Panc1 (cell line): Measurements from ENCODE around the gene ADGRB3. TPM values are rescaled to one million over a fixed set of nuclear protein-coding genes. Genes with fewer than 3 reads are reported as not detected.
"Not testable (repeated sequence)": the region's sequence is repeated elsewhere in the genome, so short reads cannot be mapped to it uniquely, and the experiment has no call there.

Source experiments
- ATAC-seq: fragments of 200-7000 bp; cut with Tn5 transposase; 2 replicates; pipeline ENCODE4 v1.9.1; 2020; ENCODE audit warnings: mild to moderate bottlenecking, moderate library complexity
- BruUV-seq: library from RNA; stranded (reverse); fragments of 400-500 nt; replicated peaks from 2 replicates; lab custom pipeline; 2021; lab: Mats Ljungman, UMichigan
- CTCF ChIA-PET: fragments of 300-600 bp; sonication (Branson Sonifier 250); formaldehyde crosslinking; loops from one replicate; lab custom pipeline; 2022; ENCODE audit warnings: antibody characterized with exemption; lab: Charles Lee
- POLR2A ChIA-PET: fragments of 300-600 bp; sonication (Branson Sonifier 250); formaldehyde crosslinking; loops from one replicate; lab custom pipeline; 2022; ENCODE audit warnings: antibody characterized with exemption; lab: Charles Lee
- DNase-seq: peaks from one replicate; pipeline ENCODE4 v3.0.0-alpha.2; 2010; ENCODE audit warnings: low read depth, low spot score
- H3K27ac ChIP-seq: 2 replicates; pipeline ENCODE4 v1.5.1; 2011; ENCODE audit warnings: mild to moderate bottlenecking, low read length, inconsistent platforms
- H3K27me3 ChIP-seq: fragments of 200-500 bp; sonication (Bioruptor generic); 2 replicates; pipeline ENCODE4 v1.6.0; 2014; ENCODE audit warnings: low read length, inconsistent platforms; ENCODE audit not compliant: control insufficient read depth, insufficient read depth
- H3K36me3 ChIP-seq: fragments of 200-500 bp; sonication (Bioruptor generic); 2 replicates; pipeline ENCODE4 v1.5.1; 2014; ENCODE audit warnings: inconsistent platforms, mild to moderate bottlenecking, low read length, moderate library complexity; ENCODE audit not compliant: control insufficient read depth, insufficient read depth
- H3K4me1 ChIP-seq: 2 replicates; pipeline ENCODE4 v1.5.1; 2011; ENCODE audit warnings: inconsistent platforms, mild to moderate bottlenecking, low read length, moderate library complexity; ENCODE audit not compliant: control insufficient read depth, insufficient read depth
- H3K4me3 ChIP-seq, 2 experiments: 2 replicates each; pipeline ENCODE4 v1.5.1; 2011 to 2012; ENCODE audit warnings: low read depth in 2 of 2, low read length in 2 of 2, mild to moderate bottlenecking in 2 of 2, inconsistent platforms in 1 of 2, moderate library complexity in 1 of 2
- H3K9me3 ChIP-seq: fragments of 200-500 bp; sonication (Bioruptor generic); 2 replicates; pipeline ENCODE4 v1.5.1; 2014; ENCODE audit warnings: low read depth, mild to moderate bottlenecking, inconsistent platforms, low read length, moderate library complexity; ENCODE audit not compliant: control insufficient read depth, insufficient read depth
- POLR2AphosphoS5 ChIP-seq: IDR thresholded peaks from 2 replicates; pipeline ENCODE4 v1.6.1; 2012; ENCODE audit warnings: mild to moderate bottlenecking, low read depth, low read length, moderate library complexity
- REST ChIP-seq, 2 experiments: IDR thresholded peaks; 2 replicates each; pipeline ENCODE4 v1.6.1; 2011 to 2012; ENCODE audit warnings: low read depth in 2 of 2, control low read depth in 1 of 2, low read length in 1 of 2, mild to moderate bottlenecking in 1 of 2, moderate library complexity in 1 of 2; ENCODE audit not compliant: insufficient read depth in 1 of 2
- SIN3A ChIP-seq: IDR thresholded peaks from 2 replicates; pipeline ENCODE4 v1.6.1; 2012; ENCODE audit warnings: low read depth, mild to moderate bottlenecking, low read length, moderate library complexity, borderline replicate concordance; ENCODE audit not compliant: insufficient read depth
- TCF7L2 ChIP-seq: IDR thresholded peaks from 2 replicates; pipeline ENCODE4 v1.6.1; 2011; ENCODE audit warnings: mild to moderate bottlenecking, low read depth, low read length, inconsistent platforms
- in situ Hi-C: cut with HindIII; loops from 2 replicates; pipeline ENCODE4 v1.10.0; 2016; ENCODE audit warnings: low sequenced_read_pairs, low pct_unique_long_range_greater_than_20kb
- intact Hi-C: fragments of 100-400 bp; cut with micrococcal nuclease; formaldehyde crosslinking; loops from one replicate; pipeline ENCODE4 v1.10.0; 2022; ENCODE audit not compliant: unreplicated experiment
- total RNA-seq: library from RNA; stranded (reverse); gene quantifications from one replicate; pipeline ENCODE4 v1.2.1, GENCODE V29; 2021; ENCODE audit not compliant: unreplicated experiment
- TF ChIP-seq, protein P1 (sequence below): fragments of 450-650 bp; IDR thresholded peaks from 2 replicates; pipeline ENCODE4 v1.5.1; 2017; ENCODE audit warnings: mild to moderate bottlenecking

ADGRB3 gene
- total RNA-seq, 1 experiment from 2014 or later, result 0.10 TPM

DNA sequence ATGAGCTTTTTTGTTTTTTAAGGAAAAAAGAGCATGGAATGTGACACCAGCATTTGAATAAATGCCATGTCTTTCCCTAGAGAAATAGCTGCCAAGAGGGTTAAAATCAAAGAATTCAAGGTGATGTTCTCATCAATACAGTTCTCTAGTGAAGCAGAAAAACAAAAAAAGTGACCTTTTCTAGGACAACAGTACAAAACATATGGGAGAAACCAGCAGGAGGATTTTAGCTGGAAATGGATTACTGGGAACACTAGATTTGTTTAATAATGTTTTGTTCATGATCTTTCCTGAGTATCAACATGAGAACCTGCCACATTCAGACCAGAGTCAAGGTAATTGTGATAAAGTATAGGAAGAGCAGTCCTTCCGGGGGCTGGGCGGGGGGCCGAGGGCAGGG is 789.5 kb downstream of the ADGRB3 start:
- no peak for DNase-seq
- ATAC-seq, result no peak
- intact Hi-C loops, result no loop called here
- H3K4me1 ChIP-seq, result no peaks in the 10 kb centered on the region
- ChIA-PET CTCF (no interaction called here), POLR2A (no interaction called here)
- no peaks in the 10 kb centered on the region for H3K36me3 ChIP-seq
- no peaks in the 10 kb centered on the region for H3K27me3 ChIP-seq
- H3K27ac ChIP-seq, result no peak overlapping the region
- in situ Hi-C loops, result no loop called here
- H3K9me3 ChIP-seq, result no peaks in the 10 kb centered on the region
- H3K4me3 ChIP-seq, result no peak overlapping the region
- BruUV-seq, result no TSS peak
- TF ChIP-seq REST (IDR thresholded peaks at IDR 0.05; ENCODE audit: insufficient read depth in 1 of 2, low read depth in 2 of 2, low read length in 1 of 2) (no peak), POLR2AphosphoS5 (no peak), SIN3A (no peak), TCF7L2 (no peak)
- TF ChIP-seq, protein P1, sequence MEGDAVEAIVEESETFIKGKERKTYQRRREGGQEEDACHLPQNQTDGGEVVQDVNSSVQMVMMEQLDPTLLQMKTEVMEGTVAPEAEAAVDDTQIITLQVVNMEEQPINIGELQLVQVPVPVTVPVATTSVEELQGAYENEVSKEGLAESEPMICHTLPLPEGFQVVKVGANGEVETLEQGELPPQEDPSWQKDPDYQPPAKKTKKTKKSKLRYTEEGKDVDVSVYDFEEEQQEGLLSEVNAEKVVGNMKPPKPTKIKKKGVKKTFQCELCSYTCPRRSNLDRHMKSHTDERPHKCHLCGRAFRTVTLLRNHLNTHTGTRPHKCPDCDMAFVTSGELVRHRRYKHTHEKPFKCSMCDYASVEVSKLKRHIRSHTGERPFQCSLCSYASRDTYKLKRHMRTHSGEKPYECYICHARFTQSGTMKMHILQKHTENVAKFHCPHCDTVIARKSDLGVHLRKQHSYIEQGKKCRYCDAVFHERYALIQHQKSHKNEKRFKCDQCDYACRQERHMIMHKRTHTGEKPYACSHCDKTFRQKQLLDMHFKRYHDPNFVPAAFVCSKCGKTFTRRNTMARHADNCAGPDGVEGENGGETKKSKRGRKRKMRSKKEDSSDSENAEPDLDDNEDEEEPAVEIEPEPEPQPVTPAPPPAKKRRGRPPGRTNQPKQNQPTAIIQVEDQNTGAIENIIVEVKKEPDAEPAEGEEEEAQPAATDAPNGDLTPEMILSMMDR, result no peak

- no peak for TF ChIP-seq TCF7L2
- TF ChIP-seq, protein P1, result peak; percentile 5; the same call in 1 of the 2 replicates
- Histone ChIP-seq H3K36me3 (no peaks in the 10 kb centered on the region), H3K4me1 (no peaks in the 10 kb centered on the region), H3K9me3 (no peaks in the 10 kb centered on the region), H3K27ac (no peak overlapping the region), H3K4me3 (no peak overlapping the region), H3K27me3 (no peaks in the 10 kb centered on the region)
- no peak for DNase-seq
- in situ Hi-C loops, result no loop called here
- ATAC-seq, result no peak
- ChIA-PET POLR2A (no interaction called here), CTCF (no interaction called here)
- no TSS peak for BruUV-seq
- intact Hi-C loops, result no loop called here
Observed at GRCh38 chr6:69427882-69428281, 792.8 kb downstream of the ADGRB3 start.

DNA sequence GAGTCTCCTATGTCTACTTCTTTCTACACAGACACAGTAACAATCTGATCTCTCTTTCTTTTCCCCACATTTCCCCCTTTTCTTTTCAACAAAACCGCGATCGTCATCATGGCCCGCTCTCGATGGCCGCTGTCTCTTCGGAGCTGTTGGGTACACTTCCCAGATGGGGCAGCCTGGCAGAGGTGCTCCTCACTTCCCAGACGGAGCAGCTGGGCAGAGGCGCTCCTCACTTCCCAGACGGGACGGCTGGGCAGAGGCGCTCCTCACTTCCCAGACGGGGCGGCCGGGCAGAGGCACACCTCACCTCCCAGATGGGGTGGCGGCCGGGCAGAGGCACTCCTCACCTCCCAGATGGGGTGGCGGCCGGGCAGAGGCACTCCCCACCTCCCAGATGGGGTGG is 797.1 kb downstream of the ADGRB3 start:
- BruUV-seq, in situ Hi-C loops, H3K4me3 ChIP-seq, H3K4me1 ChIP-seq, H3K27ac ChIP-seq, POLR2A ChIA-PET, ATAC-seq, CTCF ChIA-PET, H3K36me3 ChIP-seq, H3K9me3 ChIP-seq, H3K27me3 ChIP-seq, intact Hi-C loops, DNase-seq: not testable (repeated sequence)

DNA sequence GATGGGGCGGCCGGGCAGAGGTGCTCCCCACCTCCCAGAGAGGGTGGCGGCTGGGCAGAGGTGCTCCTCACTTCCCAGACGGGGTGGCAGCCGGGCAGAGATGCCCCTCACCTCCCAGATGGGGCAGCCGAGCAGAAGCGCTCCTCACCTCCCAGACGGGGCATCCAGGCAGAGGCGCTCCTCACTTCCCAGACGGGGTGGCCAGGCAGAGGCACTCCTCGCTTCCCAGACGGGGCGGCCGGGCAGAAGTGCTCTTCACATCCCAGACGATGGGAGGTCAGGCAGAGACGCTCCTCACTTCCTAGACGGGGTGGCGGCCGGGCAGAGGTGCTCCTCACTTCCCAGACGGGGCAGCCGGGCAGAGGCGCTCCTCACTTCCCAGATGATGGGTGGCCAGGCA is 798.0 kb downstream of the ADGRB3 start:
- in situ Hi-C loops, H3K9me3 ChIP-seq, CTCF ChIA-PET, intact Hi-C loops, H3K36me3 ChIP-seq, H3K27ac ChIP-seq, H3K4me1 ChIP-seq, DNase-seq, H3K27me3 ChIP-seq, POLR2A ChIA-PET, ATAC-seq, BruUV-seq, H3K4me3 ChIP-seq: not testable (repeated sequence)
